Activated CD4-positive, alpha-beta T cell treated with anti-CD3 and anti-CD28 coated beads, Interleukin-2, amount 50 U/mL, for 16 hours (primary cell): ENCODE measurements around the gene CCK.
A peak's percentile ranks its signal among the peaks of the same experiment; 100 is the strongest.

Source experiments
- DNase-seq: peaks from one replicate; pipeline ENCODE4 v3.0.0-alpha.2; 2020

CCK gene

GRCh38 chr3:42224658-42225421, 41.1 kb downstream of the CCK start:
- DNase-seq = no peak

GRCh38 chr3:42224178-42224577, 41.8 kb downstream of the CCK start:
- no peak for DNase-seq

- DNase-seq = no peak
Measured at GRCh38 chr3:42222942-42223693, 42.9 kb downstream of the CCK start.

GRCh38 chr3:42220436-42221121, 45.4 kb downstream of the CCK start:
- no peak for DNase-seq

GRCh38 chr3:42216931-42217333, 49.1 kb downstream of the CCK start:
- no peak for DNase-seq

- peak; percentile 32 for DNase-seq
Measured at GRCh38 chr3:42216302-42216701, 49.7 kb downstream of the CCK start.

- DNase-seq = no peak
Measured at GRCh38 chr3:42214565-42215283, 51.3 kb downstream of the CCK start.

GRCh38 chr3:42214064-42214463, 51.9 kb downstream of the CCK start:
- no peak for DNase-seq

- DNase-seq = no peak
Measured at GRCh38 chr3:42213417-42213816, 52.6 kb downstream of the CCK start.

- no peak for DNase-seq
Measured at GRCh38 chr3:42210726-42211125, 55.3 kb downstream of the CCK start.

GRCh38 chr3:42209917-42210316, 56.1 kb downstream of the CCK start:
- no peak for DNase-seq
